RWPE1 (cell line): ENCODE measurements around the gene RNF144A.

ENCODE experiments used
- CTCF ChIA-PET: fragments of 350-600 bp; sonication (Branson Sonifier 250); formaldehyde crosslinking; extraction: SDS; loops from one replicate; lab custom pipeline; 2021; lab: Yijun Ruan, JAX
- POLR2A ChIA-PET: fragments of 400-600 bp; formaldehyde crosslinking; extraction: SDS; loops from one replicate; lab custom pipeline; 2020; ENCODE audit warnings: antibody characterized with exemption; ENCODE audit not compliant: low non-redundant PET; lab: Yijun Ruan, JAX
- DNase-seq: peaks from one replicate; pipeline ENCODE4 v3.0.0; 2012; ENCODE audit warnings: low spot score
- H3K27ac ChIP-seq: fragments of 450-650 bp; 2 replicates; pipeline ENCODE4 v1.5.1; 2017
- TF ChIP-seq, protein P1 (sequence below): fragments of 450-650 bp; conservative IDR thresholded peaks from 2 replicates; pipeline ENCODE4 v1.5.1; 2017; ENCODE audit warnings: low read depth, mild to moderate bottlenecking

Gene RNF144A

DNA sequence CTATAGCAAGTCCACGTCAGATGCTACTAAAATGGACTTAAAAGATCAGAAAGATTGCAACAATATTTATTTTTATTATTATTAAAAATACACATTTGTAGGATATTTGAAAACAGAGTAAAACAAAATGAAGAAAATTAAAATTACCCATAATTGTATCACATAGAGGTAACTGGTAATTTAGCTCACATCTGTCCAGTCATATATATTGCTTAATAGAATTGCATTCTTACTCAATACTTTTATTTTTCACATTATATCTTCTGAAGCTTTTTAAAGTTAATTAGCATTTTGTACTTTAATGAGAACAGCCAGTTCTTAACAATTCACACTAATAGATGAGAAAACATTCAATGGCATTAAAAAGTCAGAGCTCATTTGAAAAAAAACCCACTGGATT lies 11.5 kb upstream of the RNF144A start:
- CTCF ChIA-PET, result no interaction called here
- POLR2A ChIA-PET, result no interaction called here
- H3K27ac ChIP-seq, result no peak overlapping the region
- no peak for DNase-seq
- TF ChIP-seq, protein P1, sequence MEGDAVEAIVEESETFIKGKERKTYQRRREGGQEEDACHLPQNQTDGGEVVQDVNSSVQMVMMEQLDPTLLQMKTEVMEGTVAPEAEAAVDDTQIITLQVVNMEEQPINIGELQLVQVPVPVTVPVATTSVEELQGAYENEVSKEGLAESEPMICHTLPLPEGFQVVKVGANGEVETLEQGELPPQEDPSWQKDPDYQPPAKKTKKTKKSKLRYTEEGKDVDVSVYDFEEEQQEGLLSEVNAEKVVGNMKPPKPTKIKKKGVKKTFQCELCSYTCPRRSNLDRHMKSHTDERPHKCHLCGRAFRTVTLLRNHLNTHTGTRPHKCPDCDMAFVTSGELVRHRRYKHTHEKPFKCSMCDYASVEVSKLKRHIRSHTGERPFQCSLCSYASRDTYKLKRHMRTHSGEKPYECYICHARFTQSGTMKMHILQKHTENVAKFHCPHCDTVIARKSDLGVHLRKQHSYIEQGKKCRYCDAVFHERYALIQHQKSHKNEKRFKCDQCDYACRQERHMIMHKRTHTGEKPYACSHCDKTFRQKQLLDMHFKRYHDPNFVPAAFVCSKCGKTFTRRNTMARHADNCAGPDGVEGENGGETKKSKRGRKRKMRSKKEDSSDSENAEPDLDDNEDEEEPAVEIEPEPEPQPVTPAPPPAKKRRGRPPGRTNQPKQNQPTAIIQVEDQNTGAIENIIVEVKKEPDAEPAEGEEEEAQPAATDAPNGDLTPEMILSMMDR, result no peak

DNA sequence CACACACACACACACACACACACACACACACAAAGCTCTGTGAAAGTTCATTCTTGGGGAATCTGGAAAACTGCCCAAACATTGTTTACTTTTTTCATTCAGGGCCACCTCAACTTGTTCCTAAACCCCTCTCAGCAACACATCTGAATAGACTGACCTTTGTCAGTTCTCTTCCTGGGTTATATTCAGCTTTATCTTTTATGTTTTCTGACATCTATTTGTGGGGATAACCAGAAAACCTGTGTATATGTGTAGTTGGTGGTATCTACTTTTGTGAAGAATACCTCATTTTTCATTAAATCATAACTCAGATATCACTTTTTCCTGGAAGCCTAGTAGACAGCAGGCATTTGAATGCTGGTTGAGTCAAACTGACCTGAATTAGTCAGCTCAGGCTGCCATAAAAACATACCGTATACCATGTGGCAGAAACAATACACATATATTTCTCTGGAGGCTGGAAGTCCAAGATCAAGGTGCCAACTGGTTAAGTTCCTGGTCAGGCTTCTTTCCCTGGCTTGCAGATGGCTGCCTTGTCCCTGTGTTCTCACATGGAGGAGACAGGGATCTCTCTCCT lies 11.0 kb upstream of the RNF144A start:
- no peak overlapping the region for H3K27ac ChIP-seq
- no peak for DNase-seq
- CTCF ChIA-PET, result interaction anchor here (0.7 kb wide), 1 partner anchor 297 kb away, joined by 3 read pairs; no protein-coding TSS in a partner anchor
- POLR2A ChIA-PET, result no interaction called here
- TF ChIP-seq, protein P1, result no peak

DNA sequence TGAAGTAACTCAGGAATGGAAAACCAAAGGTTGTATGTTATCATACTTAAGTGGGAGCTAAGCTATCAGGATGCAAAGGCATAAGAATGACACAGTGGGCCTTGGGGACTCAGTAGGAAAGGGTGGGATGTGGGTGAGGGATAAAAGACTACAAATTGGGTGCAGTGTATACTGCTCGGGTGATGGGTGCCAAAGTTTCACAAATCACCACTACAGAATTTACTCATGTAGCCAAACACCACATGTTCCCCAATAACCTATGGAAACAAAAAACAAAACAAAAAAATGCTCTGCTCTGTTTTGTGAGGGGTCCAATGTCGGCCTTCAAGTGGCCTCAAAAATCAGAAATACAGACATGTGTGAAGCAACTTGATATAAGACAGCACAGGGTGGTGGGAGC lies 8.9 kb upstream of the RNF144A start:
- ChIA-PET CTCF (interaction anchor here (1.7 kb wide), 1 partner anchor 11 kb away, joined by 7 read pairs; no protein-coding TSS in a partner anchor), POLR2A (no interaction called here)
- TF ChIP-seq, protein P1, result no peak
- DNase-seq, result no peak
- no peak overlapping the region for H3K27ac ChIP-seq

DNA sequence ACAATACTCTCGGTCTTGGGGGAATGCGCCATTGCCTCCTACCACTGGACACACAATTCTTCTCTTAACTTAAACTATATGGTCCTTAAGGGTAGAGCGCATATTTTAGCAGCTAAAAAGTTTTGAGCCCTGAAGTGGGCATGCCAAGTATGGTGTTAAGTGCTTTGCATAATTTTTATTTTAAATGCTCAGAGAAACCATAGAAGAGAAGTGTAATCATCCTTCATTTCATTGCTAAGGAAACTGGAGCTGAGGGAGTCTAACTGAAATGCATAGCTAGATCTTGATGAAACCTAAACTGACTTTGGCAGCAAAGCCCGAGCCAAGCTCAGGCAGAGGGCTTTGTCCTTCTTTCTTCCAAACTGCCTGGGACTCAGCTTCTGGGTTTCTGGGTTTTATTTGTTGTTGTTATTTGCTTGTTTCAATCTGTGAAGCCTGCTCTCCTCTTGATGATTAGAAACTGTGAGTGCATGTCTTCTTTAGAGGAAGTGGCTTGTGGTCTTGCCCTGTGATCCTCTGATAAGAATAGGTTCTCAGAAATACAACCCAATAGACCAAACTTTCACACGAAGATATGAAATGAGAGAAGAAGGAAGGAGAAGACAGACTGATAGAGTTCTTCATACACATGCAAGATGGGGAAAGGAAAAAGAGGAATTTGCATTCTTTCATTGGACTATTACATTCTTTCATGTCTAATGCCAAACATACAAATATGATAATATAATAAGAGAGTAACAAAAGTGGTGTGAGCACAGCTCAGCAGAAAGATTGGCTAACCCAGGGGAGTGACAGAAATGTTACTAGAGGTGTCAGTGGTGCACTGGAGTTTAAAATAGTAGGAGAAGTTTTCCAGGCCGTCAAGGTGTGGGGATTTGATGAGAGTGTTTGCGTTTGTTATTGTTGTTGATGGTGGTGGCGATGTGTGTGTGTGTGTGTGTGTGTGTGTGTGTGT lies 7.5 kb upstream of the RNF144A start:
- no peak overlapping the region for H3K27ac ChIP-seq
- ChIA-PET POLR2A (no interaction called here), CTCF (interaction anchor here (0.7 kb wide), 1 partner anchor 313 kb away, joined by 3 read pairs; no protein-coding TSS in a partner anchor)
- TF ChIP-seq, protein P1, result no peak
- no peak for DNase-seq

DNA sequence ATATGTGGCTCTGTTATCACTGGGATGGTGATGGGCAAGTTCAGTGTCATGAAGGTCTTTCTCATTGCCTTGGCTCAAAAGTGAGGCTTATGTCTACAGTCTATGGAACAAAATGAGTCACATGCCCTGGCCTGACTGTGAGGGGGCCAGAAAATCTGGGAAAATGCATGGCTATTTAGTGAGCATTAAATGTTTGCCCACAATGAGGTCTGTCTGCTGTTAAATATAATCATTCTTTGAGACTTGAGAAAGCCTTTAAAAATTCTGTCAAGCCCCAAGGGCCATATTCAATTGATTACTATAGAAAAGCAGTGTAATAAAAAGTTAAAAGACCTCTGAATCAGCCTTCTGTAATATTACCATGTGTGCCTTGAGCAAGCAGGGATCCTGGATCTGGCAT lies 5.5 kb upstream of the RNF144A start:
- H3K27ac ChIP-seq, result no peak overlapping the region
- ChIA-PET POLR2A (no interaction called here), CTCF (no interaction called here)
- DNase-seq, result no peak
- TF ChIP-seq, protein P1, result no peak

DNA sequence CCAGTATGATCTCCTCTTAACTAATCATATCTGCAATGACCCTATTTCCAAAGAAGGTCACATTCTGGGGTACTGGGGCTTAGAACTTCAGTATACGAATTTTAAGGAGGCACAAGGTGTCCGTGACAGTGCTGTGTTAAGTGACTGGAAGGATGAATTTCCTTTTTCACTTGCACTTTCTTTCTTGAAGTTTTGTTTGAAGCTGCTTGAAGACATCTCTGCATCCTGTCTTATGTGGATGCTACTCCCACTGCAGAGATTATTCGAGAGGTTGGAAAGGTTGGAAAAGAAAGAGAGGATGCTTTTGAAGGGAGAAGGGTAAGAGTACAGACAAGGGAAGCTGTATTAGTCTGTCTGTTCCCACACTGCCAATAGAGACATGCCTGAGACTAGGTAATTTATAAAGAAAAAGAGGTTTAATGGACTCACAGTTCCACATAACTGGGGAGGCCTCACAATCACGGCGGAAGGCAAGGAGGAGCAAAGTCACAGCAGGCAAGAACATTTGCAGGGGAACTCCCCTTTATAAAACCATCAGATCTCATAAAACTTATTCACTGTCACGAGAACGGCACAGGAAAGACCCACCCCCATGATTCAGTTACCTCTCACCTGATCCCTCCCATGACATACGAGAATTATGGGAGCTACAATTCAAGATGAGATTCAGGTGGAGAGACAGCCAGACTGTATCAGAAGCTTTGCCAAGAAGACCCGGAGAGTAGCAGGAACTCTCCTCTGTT lies 3.6 kb upstream of the RNF144A start:
- no peak overlapping the region for H3K27ac ChIP-seq
- CTCF ChIA-PET, result no interaction called here
- TF ChIP-seq, protein P1, result no peak
- POLR2A ChIA-PET, result no interaction called here
- DNase-seq, result no peak
